Posterior vena cava (tissue), 2 donors: ENCODE results near the gene TUBB4B. TPM values are rescaled to one million over a fixed set of nuclear protein-coding genes. Genes with fewer than 3 reads are reported as not detected.

Source experiments
- DNase-seq: peaks from one replicate; pipeline ENCODE4 v3.0.0-alpha.2; 2020; ENCODE audit warnings: low spot score
- intact Hi-C, 2 donors: fragments of 100-400 bp; cut with DNase I; formaldehyde crosslinking; loops; one replicate each; pipeline versions ENCODE4 v1.14.1 to v1.14.2; 2022 to 2023
- long read RNA-seq, 2 donors: library from polyadenylated mRNA; unstranded; transcript quantifications; one replicate each; pipeline ENCODE4 v2.0.0, GENCODE V29; 2020 to 2021
- total RNA-seq, 2 donors: library from RNA; stranded (reverse); fragmentation: NEBNext Ultra II Directional; extraction: Animal tissue kit (Norgen Biotek cat#: 25700); gene quantifications; one replicate each; pipeline ENCODE4 v1.2.1, GENCODE V29; 2021
- donor health status: DM: yes; HTN: yes; CAD: no.
- donor health status: DM: yes; HTN: yes; CAD: no.

The TUBB4B gene
- 100 to 1,000 TPM; 178 to 185 TPM for total RNA-seq
- long read RNA-seq, donor 1, transcript TUBB4B-201 (4 exons, 1,637 nt) = major isoform, 65 of 102 reads
- long read RNA-seq, donor 1, partial matches to known transcripts = 37 of 102 reads
- long read RNA-seq, donor 1, other reads (novel, unspliced or antisense) = 0 of 102 reads
- long read RNA-seq, donor 2, transcript TUBB4B-201 (4 exons, 1,637 nt) = major isoform, 555 of 659 reads
- long read RNA-seq, donor 2, partial matches to known transcripts = 34 of 659 reads
- long read RNA-seq, donor 2, other reads (novel, unspliced or antisense) = 70 of 659 reads

DNA sequence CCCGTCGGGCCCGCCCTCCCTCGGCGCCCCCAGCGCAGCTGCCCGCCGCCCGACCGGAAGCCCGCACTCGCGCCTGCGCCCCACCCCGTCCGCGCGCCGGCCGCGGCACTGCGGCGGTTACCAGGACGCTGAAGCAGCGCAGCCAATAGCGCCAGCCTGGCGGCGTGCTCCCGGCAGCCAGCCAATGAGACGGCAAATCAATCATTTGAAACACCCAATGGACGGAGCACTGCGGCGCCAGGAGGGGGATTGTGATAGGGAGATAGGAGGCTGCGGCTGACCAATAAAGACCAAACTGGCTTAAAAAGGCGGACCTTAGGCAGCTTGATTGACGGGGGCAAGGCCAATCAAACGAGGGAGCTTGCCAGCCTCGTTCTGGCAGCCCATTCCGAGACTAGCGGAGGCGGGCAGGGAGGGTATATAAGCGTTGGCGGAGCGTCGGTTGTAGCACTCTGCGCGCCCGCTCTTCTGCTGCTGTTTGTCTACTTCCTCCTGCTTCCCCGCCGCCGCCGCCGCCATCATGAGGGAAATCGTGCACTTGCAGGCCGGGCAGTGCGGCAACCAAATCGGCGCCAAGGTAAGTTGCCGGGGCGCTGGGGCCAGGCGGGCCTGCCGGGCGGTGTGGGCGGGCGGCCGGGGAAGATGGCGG is at the start of gene TUBB4B:
TUBB4B (plus strand) TSS at position 447 of the 649 bp plus-strand sequence; CDS start at position 521, 74 bp downstream.
- intact Hi-C loops = no loop called here
- DNase-seq = peak; percentile 100

DNA sequence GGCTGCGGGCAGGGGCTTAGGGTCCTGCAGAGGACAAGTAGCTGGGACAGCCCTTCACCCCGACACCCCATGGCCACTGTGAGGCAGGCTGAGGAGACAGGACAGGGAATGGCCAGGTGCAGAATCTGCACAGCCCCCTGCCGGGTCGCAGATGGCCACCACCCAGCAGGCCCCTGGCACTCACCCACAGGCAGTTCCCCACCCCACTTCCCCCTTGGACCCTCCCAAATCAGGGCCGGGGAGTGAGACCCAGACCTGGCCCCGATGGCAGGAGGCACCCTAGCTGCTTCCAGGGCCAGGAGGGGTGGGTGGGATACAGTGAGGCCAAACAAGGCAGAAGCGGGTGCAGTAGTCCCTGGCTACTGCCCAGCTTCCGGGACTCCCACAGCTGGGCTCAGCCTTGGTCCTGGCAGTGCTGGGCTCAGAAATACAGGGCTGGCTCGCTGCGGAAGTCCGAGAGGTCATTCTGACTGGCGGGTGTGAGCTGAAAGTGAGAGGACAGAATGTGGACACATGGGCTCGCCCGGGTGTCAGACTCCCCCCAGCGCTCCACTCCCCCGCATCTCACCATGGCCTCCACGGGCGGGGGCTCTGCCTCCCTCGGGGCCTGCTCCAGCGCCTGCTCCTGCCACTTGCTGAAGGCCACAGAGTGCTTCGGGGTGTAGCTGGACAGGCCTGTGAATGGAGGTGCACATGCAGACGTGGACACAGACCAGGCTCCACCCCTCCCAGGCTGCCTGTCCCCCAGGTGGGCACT is 49.2 kb upstream of the TUBB4B start:
- intact Hi-C loops = no loop called here
- no peak for DNase-seq

DNA sequence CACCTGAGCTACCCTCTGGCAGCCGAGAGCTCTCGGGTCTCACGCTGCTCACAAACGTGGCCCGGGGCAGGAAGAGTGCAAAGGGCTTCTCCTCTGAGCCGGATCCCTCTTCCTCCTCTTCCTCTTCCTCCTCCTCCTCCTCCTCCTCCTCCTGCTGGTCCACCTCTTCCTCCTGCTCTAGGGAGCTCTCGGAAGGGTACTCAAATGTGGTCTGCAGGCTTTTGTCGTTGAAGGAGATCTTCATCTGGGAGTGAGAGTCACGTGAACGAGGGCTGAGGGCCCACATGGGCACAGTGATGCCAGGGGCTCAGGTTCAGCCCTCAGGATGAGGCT is 48.7 kb upstream of the TUBB4B start:
- no peak for DNase-seq
- intact Hi-C loops = no loop called here

DNA sequence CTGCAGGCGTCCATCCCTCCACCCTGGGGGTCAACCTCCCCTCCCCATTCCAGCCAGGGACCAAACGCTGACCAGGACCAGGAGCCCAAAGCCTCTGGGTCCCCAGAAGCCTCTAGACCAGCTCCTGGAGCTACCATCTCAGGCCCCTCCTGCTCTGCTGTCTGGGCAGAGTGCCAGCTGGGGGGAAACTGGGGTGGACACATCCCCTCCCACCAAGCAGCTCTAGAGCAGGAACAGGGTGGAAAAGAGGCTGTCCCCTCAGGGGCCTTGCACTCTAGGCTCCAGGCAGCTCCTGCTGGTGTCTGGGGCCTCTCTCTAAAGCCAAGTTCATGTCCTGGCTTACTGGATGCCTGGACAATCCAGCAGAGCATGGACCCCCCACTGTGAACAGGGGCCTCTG is 48.2 kb upstream of the TUBB4B start:
- intact Hi-C loops = no loop called here
- no peak for DNase-seq

DNA sequence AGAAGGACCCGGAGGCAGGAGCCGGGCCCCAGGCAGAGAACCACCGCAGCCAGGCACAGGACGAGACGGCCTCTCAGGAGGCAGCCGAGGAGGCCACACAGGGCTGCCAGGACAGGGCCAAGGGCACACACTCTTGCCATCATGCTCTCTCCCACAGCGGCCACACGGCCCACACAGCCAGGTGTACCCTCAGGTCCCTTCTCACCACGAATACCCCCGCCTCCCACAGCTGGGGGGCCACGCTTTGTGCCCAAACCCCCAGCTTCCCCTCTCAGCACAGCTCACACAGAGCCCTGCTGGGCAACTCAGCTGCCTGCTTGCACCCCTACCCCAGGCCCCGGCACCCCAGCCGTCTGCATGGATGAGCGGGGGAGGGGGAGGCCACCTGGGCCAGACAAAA is 47.3 kb upstream of the TUBB4B start:
- intact Hi-C loops = no loop called here
- no peak for DNase-seq

DNA sequence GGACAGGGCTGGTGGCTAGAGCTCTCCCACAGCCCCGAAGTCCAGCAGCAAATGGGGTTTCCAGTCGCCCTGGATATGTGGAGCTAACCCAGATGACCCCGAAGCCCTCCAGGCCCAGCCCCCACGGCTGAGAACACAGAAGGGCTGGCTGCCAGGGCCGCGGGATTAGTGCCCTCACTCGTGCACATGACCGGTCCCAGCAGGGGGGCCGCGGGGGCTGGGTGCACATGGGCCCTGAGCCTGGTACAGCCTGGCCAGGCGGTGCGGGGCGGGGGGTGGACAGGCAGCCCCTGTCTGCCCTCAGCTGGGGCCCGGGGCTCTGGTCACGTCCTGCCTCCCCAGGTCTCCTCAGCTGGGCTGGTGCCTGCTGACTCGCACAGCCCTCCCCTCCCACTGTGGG is 46.7 kb upstream of the TUBB4B start:
- DNase-seq = no peak
- intact Hi-C loops = no loop called here

DNA sequence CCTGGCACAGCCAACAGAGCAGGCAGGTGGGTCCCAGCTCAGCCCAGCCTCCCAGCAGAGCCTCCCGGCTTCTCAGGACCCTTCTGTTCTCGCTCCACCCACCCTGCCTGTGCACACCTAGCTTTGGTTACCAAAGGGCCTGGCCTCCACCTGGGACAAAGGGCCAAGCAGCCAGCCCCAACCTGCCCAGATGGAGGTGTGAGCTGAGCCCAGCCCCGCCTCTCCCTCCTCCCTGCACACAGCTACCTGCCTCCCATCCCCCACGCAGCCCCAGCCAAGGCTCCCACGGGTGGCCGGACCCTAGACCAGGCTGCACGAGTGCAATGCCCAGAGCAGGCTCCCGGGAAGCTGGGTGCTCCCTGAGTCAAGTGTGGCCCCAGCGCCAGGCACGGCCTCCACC is 46.2 kb upstream of the TUBB4B start:
- DNase-seq = no peak
- intact Hi-C loops = no loop called here

DNA sequence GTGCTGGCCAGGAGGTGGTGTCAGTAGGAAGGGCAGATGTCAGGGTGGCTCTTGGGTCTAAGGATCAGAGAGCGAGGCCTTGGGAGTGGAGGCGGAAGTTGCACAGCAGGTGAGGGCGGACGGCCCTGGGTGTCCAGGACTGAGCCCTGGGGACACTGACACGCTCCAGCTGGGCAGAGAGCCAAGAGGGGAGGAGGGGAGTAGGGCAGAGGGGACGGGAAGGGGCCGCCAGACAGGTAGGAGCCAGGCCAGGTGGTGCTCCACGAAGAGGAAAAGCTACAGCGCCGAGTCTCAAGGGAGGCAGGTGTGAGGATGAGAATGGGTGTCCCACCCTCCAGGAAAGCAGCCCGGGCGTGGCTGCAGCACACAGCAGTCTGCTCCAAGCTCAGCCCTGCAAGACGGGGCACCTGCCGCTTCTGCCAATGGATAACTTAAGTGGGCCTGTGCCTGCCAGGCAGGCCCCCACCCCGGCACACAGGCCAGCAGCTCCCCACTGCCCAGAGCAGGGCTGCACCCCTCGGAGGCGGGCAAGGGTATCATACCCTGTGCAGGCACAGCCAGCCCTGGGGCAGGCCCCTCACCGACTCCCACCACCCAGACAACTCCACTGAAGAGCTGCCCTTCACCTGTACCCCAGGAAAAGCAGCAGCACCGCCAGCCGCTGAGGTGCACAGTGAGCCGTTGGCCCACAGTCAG is 45.4 kb upstream of the TUBB4B start:
- DNase-seq = no peak
- intact Hi-C loops = no loop called here

DNA sequence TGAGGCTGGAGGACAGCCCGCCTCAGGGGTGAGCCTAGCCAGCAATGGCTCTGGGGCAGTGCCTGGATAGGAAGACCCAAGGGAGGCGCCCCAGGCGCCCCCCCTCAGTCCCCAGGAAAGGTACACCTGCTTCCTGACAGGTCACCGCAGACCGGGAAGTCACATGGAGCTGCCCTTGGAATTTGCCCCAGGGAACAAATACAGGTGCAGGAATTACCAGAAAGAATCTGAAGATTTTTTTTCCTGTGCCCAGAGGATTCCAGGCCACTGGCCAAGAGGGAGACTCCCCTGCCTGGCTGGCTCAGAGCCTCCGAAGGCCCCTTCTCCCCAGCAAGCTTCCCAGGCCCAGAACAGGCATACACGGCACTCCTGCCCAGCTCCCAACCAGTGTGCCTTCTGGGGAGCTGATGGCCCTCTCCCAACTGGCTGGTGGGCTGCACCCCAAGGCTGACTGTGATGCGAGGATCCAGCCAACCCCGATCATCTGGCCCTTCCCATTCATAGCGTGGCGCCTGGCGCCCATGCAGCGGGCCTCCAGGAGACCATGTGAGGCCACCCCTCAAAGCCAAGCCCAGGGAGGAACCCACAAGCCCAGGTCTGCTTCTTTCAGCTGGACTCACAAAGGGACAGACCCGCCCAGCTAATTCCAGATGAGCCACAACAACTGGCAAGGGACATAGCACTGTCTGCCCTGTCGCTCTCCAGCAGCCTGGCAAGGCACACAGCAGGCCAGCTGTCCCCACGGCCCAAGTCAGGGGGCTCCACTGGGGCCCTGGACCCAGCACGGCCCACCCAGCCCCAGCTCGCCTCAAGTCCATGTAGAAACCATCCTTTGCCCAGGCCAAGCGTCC is 42.8 kb upstream of the TUBB4B start:
- intact Hi-C loops = no loop called here
- DNase-seq = no peak

DNA sequence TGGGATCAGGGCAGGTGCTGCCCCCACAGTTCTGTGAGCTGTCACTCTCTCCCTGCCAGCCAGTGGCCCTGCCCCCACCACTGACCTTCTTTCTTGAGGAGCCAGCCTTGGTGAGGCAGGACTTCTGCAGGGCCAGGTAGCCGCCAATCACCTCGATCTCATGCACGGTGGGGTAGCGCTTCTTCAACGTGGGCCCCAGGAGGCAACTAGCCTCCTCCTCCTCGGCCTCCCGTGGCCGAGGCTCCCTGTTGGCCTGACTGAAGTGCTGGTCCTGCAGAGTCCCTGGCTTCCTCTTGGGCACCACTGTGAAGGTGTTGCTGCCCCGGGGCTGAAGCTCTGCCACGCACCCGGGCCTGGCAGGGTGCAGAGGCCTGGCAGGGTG is 42.2 kb upstream of the TUBB4B start:
- DNase-seq = no peak
- intact Hi-C loops = no loop called here

DNA sequence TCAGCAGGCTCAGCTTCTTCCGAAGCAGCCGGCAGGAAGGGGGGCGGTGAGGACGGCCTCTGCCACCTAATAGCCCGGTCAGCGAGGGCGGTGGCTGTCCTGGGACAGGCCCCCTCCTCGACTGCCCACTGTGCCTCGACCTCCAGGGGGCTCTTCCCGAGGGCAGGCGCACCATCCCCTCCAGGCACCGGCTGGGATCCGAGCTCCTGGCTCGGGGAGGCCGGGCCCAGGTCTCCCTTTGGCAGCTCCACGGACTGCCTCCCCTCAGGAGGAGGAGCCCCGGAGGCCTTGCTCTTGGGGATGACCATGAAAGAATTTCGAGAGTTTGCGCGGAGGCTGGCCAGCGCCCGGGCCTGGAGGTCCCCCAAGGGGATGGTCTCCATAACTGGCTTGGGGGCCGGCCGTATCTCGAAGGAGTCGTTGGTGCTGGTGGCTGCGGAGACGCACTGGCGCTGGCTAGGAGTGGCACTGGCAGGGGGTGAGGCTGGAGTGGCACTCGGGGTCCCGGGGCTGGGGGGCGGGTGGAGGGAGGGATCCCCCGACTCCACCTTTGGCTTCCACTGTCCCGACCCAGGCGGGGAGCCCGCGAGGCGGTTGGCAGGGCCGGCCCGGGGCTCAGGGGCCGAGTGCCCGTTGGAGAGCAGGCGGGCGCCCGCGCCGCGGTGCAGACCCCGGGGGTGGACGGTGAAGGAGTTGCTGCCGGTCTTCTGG is 41.5 kb upstream of the TUBB4B start:
- no peak for DNase-seq
- intact Hi-C loops = no loop called here

DNA sequence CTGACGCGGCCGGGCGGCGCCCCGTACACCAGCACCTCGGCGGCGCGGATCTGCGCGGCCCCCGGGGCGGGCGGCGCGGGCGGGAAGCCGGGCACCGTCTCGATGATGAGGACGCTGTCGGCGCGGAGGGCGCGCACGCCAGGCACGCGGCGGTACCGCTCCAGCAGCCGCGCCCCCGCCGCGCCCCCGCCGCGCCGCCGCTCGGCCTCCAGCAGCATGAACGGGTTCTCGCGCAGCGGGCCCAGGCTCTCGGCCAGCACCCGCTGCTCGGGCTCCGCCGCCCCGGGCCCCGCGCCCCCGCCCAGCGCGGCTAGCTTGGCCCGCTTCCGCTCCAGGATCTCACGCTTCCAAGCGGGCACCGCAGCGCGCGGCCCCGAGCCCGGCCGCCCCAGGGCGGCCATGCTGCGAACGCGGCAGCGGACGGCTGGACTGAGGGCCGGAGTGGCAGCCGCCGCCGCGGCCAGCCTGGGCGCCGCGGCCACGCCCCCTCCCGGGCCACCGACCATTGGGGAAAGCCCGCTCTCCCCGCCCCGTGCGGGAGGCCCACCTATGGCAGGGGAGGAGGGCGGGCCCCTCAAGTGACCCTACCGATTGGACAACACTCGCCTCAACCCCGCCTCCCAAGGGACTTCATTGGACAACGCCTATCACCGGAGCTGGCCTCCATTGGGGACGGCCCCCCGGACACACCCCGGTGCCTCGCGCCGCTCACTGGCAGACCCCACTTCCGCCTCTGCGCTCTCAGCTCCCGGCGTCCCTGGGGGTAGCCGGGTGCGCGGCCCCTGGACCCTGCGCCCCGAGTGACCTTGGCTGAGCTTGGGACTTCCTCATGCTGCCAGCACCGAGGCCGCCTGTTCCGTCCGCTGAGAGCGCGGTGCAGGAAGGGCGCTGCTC is 40.5 kb upstream of the TUBB4B start, which contains the start of gene TPRN:
TPRN (minus strand) TSS at position 431 of the 894 bp plus-strand sequence; CDS start at position 401, 30 bp downstream.
- intact Hi-C loops = no loop called here
- DNase-seq = peak; percentile 100

DNA sequence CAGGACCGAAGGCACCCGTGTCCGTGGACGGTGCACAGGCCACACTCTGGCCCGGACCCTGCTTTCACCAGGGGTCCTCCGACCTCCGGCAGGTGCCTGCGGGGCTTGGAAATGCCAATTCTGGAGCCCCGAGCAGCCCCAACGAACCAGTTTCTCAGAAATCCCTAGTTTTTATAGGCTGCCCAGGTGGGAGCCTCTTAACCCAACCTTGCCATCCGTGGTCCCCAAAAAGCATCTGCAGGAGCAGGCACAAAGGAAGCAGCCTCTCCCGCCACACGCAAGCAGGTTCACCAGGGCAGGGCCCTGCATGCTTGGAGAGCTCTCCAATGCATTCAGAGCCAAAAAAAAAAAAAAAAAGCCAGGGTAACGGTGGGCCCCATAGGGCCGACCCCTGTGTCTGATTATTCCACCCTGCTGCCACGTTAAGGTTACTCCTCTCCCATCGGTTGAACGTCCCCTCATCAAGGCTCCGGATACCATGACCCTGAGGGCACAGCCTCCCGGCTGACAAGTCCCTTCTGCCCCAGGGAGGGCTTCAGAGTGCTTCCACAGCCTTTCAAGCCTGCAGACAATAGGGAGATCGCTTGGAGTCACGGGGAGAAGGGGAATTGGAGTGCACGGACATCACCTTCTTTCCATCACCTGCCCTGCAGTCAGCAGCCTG is 39.8 kb upstream of the TUBB4B start:
- no peak for DNase-seq
- intact Hi-C loops = no loop called here

DNA sequence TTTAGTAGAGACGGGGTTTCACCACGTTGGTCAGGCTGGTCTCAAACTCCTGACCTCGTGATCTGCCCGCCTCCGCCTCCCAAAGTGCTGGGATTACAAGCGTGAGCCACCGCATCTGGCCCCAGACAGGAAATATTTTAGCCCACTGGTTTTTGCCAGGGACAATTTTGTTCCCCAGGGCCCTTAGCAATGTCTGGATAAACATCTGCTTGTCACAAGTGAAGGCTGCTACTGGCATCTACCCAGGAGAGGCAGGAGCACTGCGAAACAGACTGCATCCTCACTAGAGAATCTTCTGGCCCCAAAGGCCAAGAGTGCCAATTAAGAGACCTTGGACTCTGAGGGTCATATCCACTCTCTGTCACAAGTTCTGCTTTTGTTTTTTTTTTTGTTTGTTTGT is 38.1 kb upstream of the TUBB4B start:
- intact Hi-C loops = no loop called here
- no peak for DNase-seq

DNA sequence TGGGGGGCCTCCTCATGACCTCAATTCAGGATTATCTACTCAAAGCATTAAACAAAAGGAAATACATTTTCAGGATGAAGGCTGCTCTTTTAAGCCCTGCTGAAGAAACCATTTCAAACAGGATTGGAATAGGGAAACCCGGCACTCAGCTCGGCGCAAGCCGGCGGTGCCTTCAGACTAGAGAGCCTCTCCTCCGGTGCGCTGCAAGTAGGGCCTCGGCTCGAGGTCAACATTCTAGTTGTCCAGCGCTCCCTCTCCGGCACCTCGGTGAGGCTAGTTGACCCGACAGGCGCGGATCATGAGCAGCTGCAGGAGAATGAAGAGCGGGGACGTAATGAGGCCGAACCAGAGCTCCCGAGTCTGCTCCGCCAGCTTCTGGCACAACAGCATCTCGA is 36.4 kb upstream of the TUBB4B start:
- intact Hi-C loops = no loop called here
- no peak for DNase-seq

DNA sequence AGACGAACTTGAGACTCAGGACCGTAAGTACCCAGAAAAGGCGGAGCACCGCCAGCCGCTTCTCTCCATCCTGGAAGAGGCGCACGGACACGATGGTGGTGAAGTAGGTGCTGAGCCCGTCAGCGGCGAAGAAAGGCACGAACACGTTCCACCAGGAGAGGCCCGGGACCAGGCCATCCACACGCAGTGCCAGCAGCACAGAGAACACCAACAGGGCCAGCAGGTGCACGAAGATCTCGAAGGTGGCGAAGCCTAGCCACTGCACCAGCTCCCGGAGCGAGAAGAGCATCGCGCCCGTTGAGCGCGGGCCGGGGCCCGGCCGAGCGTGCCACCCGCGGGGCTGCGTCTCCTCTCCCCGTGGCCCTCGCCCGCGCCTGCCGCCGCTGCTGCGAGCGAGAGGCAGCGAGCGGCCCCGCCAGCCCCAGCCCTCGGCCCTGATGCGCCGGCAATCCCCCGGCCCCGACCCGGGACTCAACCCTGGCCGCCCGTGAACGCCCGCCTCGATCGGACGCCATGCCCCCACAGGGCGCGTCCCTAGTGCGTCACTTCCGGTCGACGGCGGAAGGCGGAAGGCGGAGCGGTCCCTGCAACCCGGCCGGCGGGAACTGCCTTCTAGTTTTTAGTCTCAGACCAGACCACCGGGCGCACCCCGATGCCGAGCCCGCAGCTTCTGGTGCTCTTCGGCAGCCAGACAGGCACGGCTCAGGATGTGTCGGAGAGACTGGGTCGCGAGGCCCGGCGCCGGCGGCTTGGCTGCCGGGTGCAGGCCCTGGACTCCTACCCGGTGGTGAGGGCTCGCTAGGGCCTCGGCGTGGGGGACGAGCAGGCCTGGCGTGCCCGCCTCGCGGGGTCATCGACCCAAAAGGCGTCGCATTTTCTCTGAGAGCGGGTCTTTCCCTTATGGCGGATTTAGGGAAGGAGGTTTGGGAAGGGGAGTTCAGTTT is 35.7 kb upstream of the TUBB4B start, which contains the start of the genes NDOR1 and TMEM203:
NDOR1 (plus strand) TSS at position 575 of the 944 bp plus-strand sequence; CDS start at position 653, 78 bp downstream.
TMEM203 (minus strand) TSS at position 523 of the 944 bp plus-strand sequence; CDS start at position 289, 234 bp downstream.
- intact Hi-C loops = no loop called here

More for the DNA sequence above, 35.7 kb upstream of the TUBB4B start, which contains the start of the genes NDOR1 and TMEM203:
- DNase-seq = peak; percentile 98
